LNCAP (cell line): ENCODE results near the gene HOXD9.

Experiments used
- CTCF ChIP-seq: fragments of 450-650 bp; IDR thresholded peaks from 2 replicates; pipeline ENCODE4 v1.5.1; 2017; ENCODE audit warnings: mild to moderate bottlenecking

HOXD9 gene

GRCh38 chr2:176160986-176161824 lies 38.7 kb downstream of the HOXD9 start:
- TF ChIP-seq CTCF: no peak

- no peak for TF ChIP-seq CTCF
These were observed 39.5 kb downstream of the HOXD9 start for GRCh38 chr2:176161825-176162626.

- TF ChIP-seq CTCF: no peak
These were observed 40.6 kb downstream of the HOXD9 start for GRCh38 chr2:176162911-176163671.

GRCh38 chr2:176163672-176164056 lies 41.1 kb downstream of the HOXD9 start:
- TF ChIP-seq CTCF: no peak

- TF ChIP-seq CTCF: no peak
These were observed 41.7 kb downstream of the HOXD9 start for GRCh38 chr2:176164201-176164600.

GRCh38 chr2:176164611-176165369 lies 42.3 kb downstream of the HOXD9 start:
- no peak for TF ChIP-seq CTCF
